Hepatocyte (in vitro differentiated cells): Measurements from ENCODE around the gene BLOC1S6. TPM values are rescaled to one million over a fixed set of nuclear protein-coding genes. Genes with fewer than 3 reads are reported as not detected.

Source experiments
- DNase-seq: peaks from one replicate; pipeline ENCODE4 v3.0.0-alpha.2; 2016; ENCODE audit warnings: low spot score
- H2AFZ ChIP-seq: fragments of 200-600 bp; sonication (generic); 2 replicates; pipeline ENCODE4 v1.6.0; 2016; ENCODE audit warnings: antibody characterized with exemption, mild to moderate bottlenecking
- H3K27ac ChIP-seq: fragments of 200-600 bp; sonication (generic); 2 replicates; pipeline ENCODE4 v1.5.1; 2016; ENCODE audit warnings: mild to moderate bottlenecking
- H3K27me3 ChIP-seq: fragments of 200-600 bp; sonication (generic); 2 replicates; pipeline ENCODE4 v1.6.1; 2016
- H3K36me3 ChIP-seq: fragments of 200-600 bp; sonication (generic); replicated peaks from 2 replicates; pipeline ENCODE4 v1.5.1; 2016; ENCODE audit warnings: low read depth; ENCODE audit not compliant: insufficient read depth
- H3K4me1 ChIP-seq: fragments of 200-600 bp; sonication (generic); 2 replicates; pipeline ENCODE4 v1.5.1; 2016; ENCODE audit warnings: mild to moderate bottlenecking, moderate library complexity; ENCODE audit not compliant: insufficient read depth
- H3K4me2 ChIP-seq: fragments of 200-600 bp; sonication (generic); 2 replicates; pipeline ENCODE4 v1.6.0; 2016
- H3K4me3 ChIP-seq: fragments of 200-600 bp; sonication (generic); 2 replicates; pipeline ENCODE4 v1.5.1; 2016; ENCODE audit warnings: mild to moderate bottlenecking
- H3K79me2 ChIP-seq: fragments of 200-600 bp; sonication (generic); 2 replicates; pipeline ENCODE4 v1.6.0; 2017; ENCODE audit warnings: mild to moderate bottlenecking
- H3K9me2 ChIP-seq: fragments of 200-600 bp; sonication (generic); replicated peaks from 2 replicates; pipeline ENCODE4 v1.6.0; 2017; ENCODE audit warnings: mild to moderate bottlenecking; ENCODE audit not compliant: insufficient read depth
- H3K9me3 ChIP-seq: fragments of 200-600 bp; sonication (generic); 2 replicates; pipeline ENCODE4 v1.5.1; 2016; ENCODE audit warnings: low read depth, mild to moderate bottlenecking
- H4K20me1 ChIP-seq: fragments of 200-600 bp; sonication (generic); 2 replicates; pipeline ENCODE4 v1.6.0; 2016; ENCODE audit warnings: mild to moderate bottlenecking; ENCODE audit not compliant: insufficient read depth, poor library complexity, severe bottlenecking
- EZH2 ChIP-seq: fragments of 200-600 bp; sonication (generic); IDR thresholded peaks from 2 replicates; pipeline ENCODE4 v1.6.1; 2016; ENCODE audit warnings: antibody characterized with exemption, mild to moderate bottlenecking, borderline replicate concordance
- EZH2phosphoT487 ChIP-seq: fragments of 200-600 bp; sonication (generic); IDR thresholded peaks from one replicate; pipeline ENCODE4 v1.6.1; 2018; ENCODE audit warnings: antibody characterized with exemption, mild to moderate bottlenecking, low read depth, moderate library complexity; ENCODE audit not compliant: unreplicated experiment, severe bottlenecking
- WGBS: methylation state at CpG from one replicate; pipeline ENCODE4 v1.1.6; 2016; ENCODE audit warnings: low lambda C conversion rate; ENCODE audit errors: missing lambda C conversion rate; 5-methylcytosine and 5-hydroxymethylcytosine counted together
- polyA plus RNA-seq: library from polyadenylated mRNA; unstranded; fragments of >200 nt; fragmentation: Nextera tagmentation; extraction: Ambion mirVana; gene quantifications from 2 replicates; pipeline ENCODE4 v1.2.1, GENCODE V29; 2016
- total RNA-seq: library from RNA; depleted of rRNA; stranded (reverse); fragments of >200 nt; gene quantifications from 2 replicates; pipeline ENCODE4 v1.2.3, GENCODE V29; 2014
- TF ChIP-seq, protein P1 (sequence below): fragments of 200-600 bp; sonication (generic); IDR thresholded peaks from 2 replicates; pipeline ENCODE4 v1.5.1; 2016; ENCODE audit warnings: antibody characterized with exemption, mild to moderate bottlenecking; ENCODE audit not compliant: poor library complexity

BLOC1S6 gene
- total and polyA plus RNA-seq, 2 experiments from 2014 or later: 24.7 to 62.3 TPM

DNA sequence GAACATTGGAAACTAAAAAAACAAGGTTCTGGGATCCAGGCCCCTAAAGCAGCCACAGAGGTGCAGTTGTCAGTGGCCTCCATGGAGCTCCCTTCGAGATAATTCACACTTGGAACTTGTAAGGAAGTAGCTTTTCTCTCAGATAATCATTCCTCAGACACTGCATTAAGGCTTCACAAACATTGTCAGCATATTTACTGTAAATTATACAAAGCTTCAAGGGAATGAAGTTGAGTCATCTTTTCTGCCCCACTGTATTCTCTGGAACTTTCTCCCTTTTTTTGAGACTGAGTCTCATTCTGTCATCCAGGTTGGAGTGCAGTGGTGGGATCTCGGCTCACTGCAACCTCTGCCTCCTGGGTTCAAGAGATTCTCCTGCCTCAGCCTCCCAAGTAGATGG is 7.1 kb downstream of the BLOC1S6 start:
- WGBS: 89% methylated on average over 2 of the region's 2 CpGs
- no peak overlapping the region for H3K4me3 ChIP-seq
- H3K4me1 ChIP-seq: peaks cover 4% of the 10 kb centered on the region
- no peak for DNase-seq
- no peak overlapping the region for H3K4me2 ChIP-seq
- no peaks in the 10 kb centered on the region for H3K9me2 ChIP-seq
- H2AFZ ChIP-seq: no peak overlapping the region
- peak overlapping the region; percentile 71 for H3K27ac ChIP-seq
- no peaks in the 10 kb centered on the region for H4K20me1 ChIP-seq
- no peaks in the 10 kb centered on the region for H3K27me3 ChIP-seq
- H3K9me3 ChIP-seq: no peaks in the 10 kb centered on the region
- TF ChIP-seq EZH2phosphoT487: no peak
- TF ChIP-seq, protein P1, sequence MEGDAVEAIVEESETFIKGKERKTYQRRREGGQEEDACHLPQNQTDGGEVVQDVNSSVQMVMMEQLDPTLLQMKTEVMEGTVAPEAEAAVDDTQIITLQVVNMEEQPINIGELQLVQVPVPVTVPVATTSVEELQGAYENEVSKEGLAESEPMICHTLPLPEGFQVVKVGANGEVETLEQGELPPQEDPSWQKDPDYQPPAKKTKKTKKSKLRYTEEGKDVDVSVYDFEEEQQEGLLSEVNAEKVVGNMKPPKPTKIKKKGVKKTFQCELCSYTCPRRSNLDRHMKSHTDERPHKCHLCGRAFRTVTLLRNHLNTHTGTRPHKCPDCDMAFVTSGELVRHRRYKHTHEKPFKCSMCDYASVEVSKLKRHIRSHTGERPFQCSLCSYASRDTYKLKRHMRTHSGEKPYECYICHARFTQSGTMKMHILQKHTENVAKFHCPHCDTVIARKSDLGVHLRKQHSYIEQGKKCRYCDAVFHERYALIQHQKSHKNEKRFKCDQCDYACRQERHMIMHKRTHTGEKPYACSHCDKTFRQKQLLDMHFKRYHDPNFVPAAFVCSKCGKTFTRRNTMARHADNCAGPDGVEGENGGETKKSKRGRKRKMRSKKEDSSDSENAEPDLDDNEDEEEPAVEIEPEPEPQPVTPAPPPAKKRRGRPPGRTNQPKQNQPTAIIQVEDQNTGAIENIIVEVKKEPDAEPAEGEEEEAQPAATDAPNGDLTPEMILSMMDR: no peak
- no peak for TF ChIP-seq EZH2
- peaks cover 81% of the 10 kb centered on the region for H3K79me2 ChIP-seq
- H3K36me3 ChIP-seq: peaks cover 5% of the 10 kb centered on the region

DNA sequence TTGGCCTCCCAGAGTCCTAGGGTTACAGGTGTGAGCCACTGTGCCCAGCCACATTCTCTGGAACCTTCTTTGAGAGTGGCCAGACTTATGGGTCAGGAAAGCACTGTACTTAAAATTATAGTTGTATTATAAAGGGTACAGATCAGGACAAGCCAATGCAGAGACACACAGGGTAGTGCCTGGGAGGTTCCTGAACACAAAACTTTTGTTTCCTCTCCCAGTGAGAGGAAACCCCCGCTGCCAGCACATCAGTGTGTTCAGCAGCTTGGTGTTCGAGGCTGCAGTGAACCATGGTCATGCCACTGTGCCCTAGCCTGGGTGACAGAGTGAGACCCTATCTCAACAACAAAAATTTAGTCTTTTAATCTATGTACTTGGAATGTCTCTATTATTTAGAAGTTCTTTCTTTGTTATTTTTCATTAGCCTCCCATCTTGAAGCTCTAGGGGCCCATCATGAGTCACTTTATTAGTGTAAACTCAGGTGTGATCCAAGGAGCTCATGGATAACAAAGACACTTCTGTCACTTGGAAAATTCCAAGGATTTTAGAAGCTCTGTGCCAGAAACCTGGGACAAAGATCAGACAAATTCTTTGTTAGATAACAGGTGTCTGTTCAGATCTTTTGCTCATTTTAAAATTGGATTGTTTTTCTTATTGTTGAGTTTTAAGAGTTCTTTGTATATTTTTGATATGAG is 7.8 kb downstream of the BLOC1S6 start:
- no peaks in the 10 kb centered on the region for H4K20me1 ChIP-seq
- H3K4me3 ChIP-seq: no peak overlapping the region
- no peaks in the 10 kb centered on the region for H3K9me2 ChIP-seq
- peak overlapping the region; percentile 2 for H3K4me2 ChIP-seq
- no peak overlapping the region for H2AFZ ChIP-seq
- TF ChIP-seq, protein P1: no peak
- no peak for TF ChIP-seq EZH2phosphoT487
- no peak for TF ChIP-seq EZH2
- no peaks in the 10 kb centered on the region for H3K4me1 ChIP-seq
- no peak for DNase-seq
- H3K36me3 ChIP-seq: peaks cover 5% of the 10 kb centered on the region
- 94% methylated on average over 2 of the region's 2 CpGs for WGBS
- H3K27me3 ChIP-seq: no peaks in the 10 kb centered on the region
- H3K79me2 ChIP-seq: peaks cover 74% of the 10 kb centered on the region
- peak overlapping the region; percentile 71 for H3K27ac ChIP-seq
- H3K9me3 ChIP-seq: no peaks in the 10 kb centered on the region

DNA sequence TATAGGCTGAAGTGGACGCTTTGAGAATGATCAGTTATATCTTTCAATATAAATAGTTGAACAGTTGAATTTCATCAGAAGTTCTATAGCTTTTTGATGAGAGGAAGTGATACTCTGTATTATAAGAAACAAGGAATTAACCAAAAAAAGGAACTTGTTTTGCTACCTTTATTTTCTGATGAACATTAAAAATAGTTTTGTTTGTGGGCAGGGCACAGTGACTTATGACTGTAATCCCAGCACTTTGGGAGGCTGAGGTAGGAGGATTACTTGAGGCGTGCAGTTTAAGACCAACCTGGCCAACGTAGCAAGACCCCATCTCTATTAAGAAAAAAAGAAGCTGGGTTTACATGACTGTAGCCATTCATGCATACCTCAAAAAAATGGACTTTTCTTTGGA is 16.7 kb downstream of the BLOC1S6 start:
- Histone ChIP-seq H4K20me1 (no peaks in the 10 kb centered on the region), H3K4me2 (no peak overlapping the region), H3K79me2 (peaks cover 30% of the 10 kb centered on the region), H3K36me3 (no peaks in the 10 kb centered on the region), H3K4me1 (no peaks in the 10 kb centered on the region), H2AFZ (no peak overlapping the region), H3K4me3 (no peak overlapping the region), H3K27me3 (no peaks in the 10 kb centered on the region), H3K9me3 (no peaks in the 10 kb centered on the region), H3K9me2 (no peaks in the 10 kb centered on the region), H3K27ac (no peak overlapping the region)
- no peak for DNase-seq
- TF ChIP-seq, protein P1: no peak
- no peak for TF ChIP-seq EZH2
- no peak for TF ChIP-seq EZH2phosphoT487
- WGBS: 99% methylated on average over 3 of the region's 3 CpGs
